ENCODE results near the gene ZNF385B.

ZNF385B gene

GRCh38 chr2:179749210-179749609, 112.2 kb downstream of the ZNF385B start:
- DNase-seq (ENCODE audit: low read depth in 2 of 2, low spot score in 1 of 2), result no peak

- DNase-seq (ENCODE audit: low read depth in 2 of 2, low spot score in 1 of 2), result no peak
Measured at GRCh38 chr2:179746981-179747380, 114.4 kb downstream of the ZNF385B start.

GRCh38 chr2:179745635-179746256, 115.7 kb downstream of the ZNF385B start:
- no peak for DNase-seq (ENCODE audit: low read depth in 2 of 2, low spot score in 1 of 2)

- DNase-seq (ENCODE audit: low read depth in 2 of 2, low spot score in 1 of 2), result no peak
Measured at GRCh38 chr2:179744401-179744800, 117.0 kb downstream of the ZNF385B start.

- no peak for DNase-seq (ENCODE audit: low read depth in 2 of 2, low spot score in 1 of 2)
Measured at GRCh38 chr2:179741317-179741716, 120.1 kb downstream of the ZNF385B start.

GRCh38 chr2:179729966-179730365, 131.4 kb downstream of the ZNF385B start:
- no peak for DNase-seq (ENCODE audit: low read depth in 2 of 2, low spot score in 1 of 2)

- DNase-seq (ENCODE audit: low read depth in 2 of 2, low spot score in 1 of 2), result no peak
Measured at GRCh38 chr2:179726461-179727180, 134.8 kb downstream of the ZNF385B start.

GRCh38 chr2:179724403-179724802, 137.0 kb downstream of the ZNF385B start:
- DNase-seq (ENCODE audit: low read depth in 2 of 2, low spot score in 1 of 2), result no peak

- no peak for DNase-seq (ENCODE audit: low read depth in 2 of 2, low spot score in 1 of 2)
Measured at GRCh38 chr2:179720173-179720772, 141.1 kb downstream of the ZNF385B start.

GRCh38 chr2:179715871-179716270, 145.5 kb downstream of the ZNF385B start:
- no peak for DNase-seq (ENCODE audit: low read depth in 2 of 2, low spot score in 1 of 2)

- no peak for DNase-seq (ENCODE audit: low read depth in 2 of 2, low spot score in 1 of 2)
Measured at GRCh38 chr2:179715196-179715595, 146.2 kb downstream of the ZNF385B start.

- DNase-seq (ENCODE audit: low read depth in 2 of 2, low spot score in 1 of 2), result no peak
Measured at GRCh38 chr2:179712825-179713224, 148.6 kb downstream of the ZNF385B start.

GRCh38 chr2:179711375-179711774, 150.0 kb downstream of the ZNF385B start:
- DNase-seq (ENCODE audit: low read depth in 2 of 2, low spot score in 1 of 2), result no peak

- DNase-seq (ENCODE audit: low read depth in 2 of 2, low spot score in 1 of 2), result no peak
Measured at GRCh38 chr2:179703702-179704101, 157.7 kb downstream of the ZNF385B start.

- no peak for DNase-seq (ENCODE audit: low read depth in 2 of 2, low spot score in 1 of 2)
Measured at GRCh38 chr2:179702912-179703311, 158.5 kb downstream of the ZNF385B start.

- no peak for DNase-seq (ENCODE audit: low read depth in 2 of 2, low spot score in 1 of 2)
Measured at GRCh38 chr2:179701524-179702110, 159.8 kb downstream of the ZNF385B start.

- no peak for DNase-seq (ENCODE audit: low read depth in 2 of 2, low spot score in 1 of 2)
Measured at GRCh38 chr2:179695486-179695885, 165.9 kb downstream of the ZNF385B start.

GRCh38 chr2:179694963-179695362, 166.4 kb downstream of the ZNF385B start:
- no peak for DNase-seq (ENCODE audit: low read depth in 2 of 2, low spot score in 1 of 2)

GRCh38 chr2:179692610-179693009, 168.8 kb downstream of the ZNF385B start:
- DNase-seq (ENCODE audit: low read depth in 2 of 2, low spot score in 1 of 2), result no peak

GRCh38 chr2:179692043-179692442, 169.4 kb downstream of the ZNF385B start:
- DNase-seq (ENCODE audit: low read depth in 2 of 2, low spot score in 1 of 2), result no peak

GRCh38 chr2:179691235-179691634, 170.2 kb downstream of the ZNF385B start:
- no peak for DNase-seq (ENCODE audit: low read depth in 2 of 2, low spot score in 1 of 2)

- no peak for DNase-seq (ENCODE audit: low read depth in 2 of 2, low spot score in 1 of 2)
Measured at GRCh38 chr2:179686718-179687342, 174.6 kb downstream of the ZNF385B start.

Data from stimulated activated CD8-positive, alpha-beta memory T cell treated with anti-CD3 and anti-CD28 coated beads, Interleukin-4, amount 100 ng/mL, for 4 hours (primary cell).